Uterus (tissue), 4 donors: ENCODE data around the gene SOX1. TPM values are rescaled to one million over a fixed set of nuclear protein-coding genes. Genes with fewer than 3 reads are reported as not detected.

ENCODE experiments used
- DNase-seq, 2 donors: peaks; one replicate each; pipeline ENCODE4 v3.0.0-alpha.2; 2019 to 2020
- H3K27ac ChIP-seq, 2 donors: fragments of 200-600 bp; sonication (generic); 1 replicate in 1 of 2; 2 replicates in 1 of 2; pipeline ENCODE4 v1.5.1; 2016 to 2018
- H3K27me3 ChIP-seq, 2 donors: fragments of 200-600 bp; sonication (generic); one replicate each; pipeline ENCODE4 v1.5.1; 2018 to 2019; ENCODE audit warnings: control low read depth in 1 of 2
- H3K36me3 ChIP-seq, 2 donors: fragments of 200-600 bp; sonication (generic); one replicate each; pipeline ENCODE4 v1.5.1; 2019; ENCODE audit warnings: control low read depth in 1 of 2
- H3K4me1 ChIP-seq, 2 donors: fragments of 200-600 bp; sonication (generic); one replicate each; pipeline ENCODE4 v1.5.1; 2018 to 2019; ENCODE audit warnings: control low read depth in 1 of 2
- H3K4me3 ChIP-seq, 2 donors: fragments of 200-600 bp; sonication (generic); 1 replicate in 1 of 2; 2 replicates in 1 of 2; pipeline ENCODE4 v1.5.1; 2018 to 2019; ENCODE audit warnings: mild to moderate bottlenecking in 1 of 2
- H3K9me3 ChIP-seq, 2 donors: fragments of 200-600 bp; sonication (generic); one replicate each; pipeline ENCODE4 v1.5.1; 2019; ENCODE audit warnings: control low read depth in 1 of 2
- CTCF ChIP-seq, 4 experiments: fragments of 200-600 bp in 2 of 4; fragments of 450-650 bp in 2 of 4; sonication (generic) in 2 of 4; IDR thresholded peaks; one replicate each; pipeline ENCODE4 v1.5.1; 2016 to 2019; ENCODE audit warnings: antibody characterized with exemption in 4 of 4, mild to moderate bottlenecking in 2 of 4, moderate library complexity in 1 of 4
- POLR2A ChIP-seq, 2 donors: fragments of 450-650 bp; IDR thresholded peaks; one replicate each; pipeline ENCODE4 v1.6.1; 2016; ENCODE audit warnings: antibody characterized with exemption in 2 of 2, mild to moderate bottlenecking in 1 of 2, moderate library complexity in 1 of 2
- intact Hi-C: fragments of 100-400 bp; cut with DNase I; formaldehyde crosslinking; loops from one replicate; pipeline ENCODE4 v1.15.1; 2023; ENCODE audit warnings: low total_unique reads
- total RNA-seq, 4 donors: library from RNA; depleted of rRNA in 3 of 4; stranded (reverse); fragments of >200 nt in 3 of 4; gene quantifications; one replicate each; pipeline versions ENCODE4 v1.1.0 to v1.2.4, GENCODE V29; 2014 to 2023
- donor health status: DM: yes; HTN: yes; CAD: no.

The SOX1 gene
- total RNA-seq, 4 donors from 2014 or later, result not detected

- H3K4me3 ChIP-seq, result no peak overlapping the region
- H3K36me3 ChIP-seq, result no peaks in the 10 kb centered on the region
- intact Hi-C loops, result no loop called here
- no peak for DNase-seq
- H3K9me3 ChIP-seq, result no peaks in the 10 kb centered on the region
- peaks cover 0 to 23% of the 10 kb centered on the region in 2 donors for H3K4me1 ChIP-seq
- TF ChIP-seq POLR2A (IDR thresholded peaks at IDR 0.05) (no peak), CTCF (IDR thresholded peaks at IDR 0.05) (no peak)
- H3K27me3 ChIP-seq, result peaks cover 0 to 73% of the 10 kb centered on the region in 2 donors
- no peak overlapping the region for H3K27ac ChIP-seq
Measured at GRCh38 chr13:112071723-112072533, 5.0 kb downstream of the SOX1 start.

DNA sequence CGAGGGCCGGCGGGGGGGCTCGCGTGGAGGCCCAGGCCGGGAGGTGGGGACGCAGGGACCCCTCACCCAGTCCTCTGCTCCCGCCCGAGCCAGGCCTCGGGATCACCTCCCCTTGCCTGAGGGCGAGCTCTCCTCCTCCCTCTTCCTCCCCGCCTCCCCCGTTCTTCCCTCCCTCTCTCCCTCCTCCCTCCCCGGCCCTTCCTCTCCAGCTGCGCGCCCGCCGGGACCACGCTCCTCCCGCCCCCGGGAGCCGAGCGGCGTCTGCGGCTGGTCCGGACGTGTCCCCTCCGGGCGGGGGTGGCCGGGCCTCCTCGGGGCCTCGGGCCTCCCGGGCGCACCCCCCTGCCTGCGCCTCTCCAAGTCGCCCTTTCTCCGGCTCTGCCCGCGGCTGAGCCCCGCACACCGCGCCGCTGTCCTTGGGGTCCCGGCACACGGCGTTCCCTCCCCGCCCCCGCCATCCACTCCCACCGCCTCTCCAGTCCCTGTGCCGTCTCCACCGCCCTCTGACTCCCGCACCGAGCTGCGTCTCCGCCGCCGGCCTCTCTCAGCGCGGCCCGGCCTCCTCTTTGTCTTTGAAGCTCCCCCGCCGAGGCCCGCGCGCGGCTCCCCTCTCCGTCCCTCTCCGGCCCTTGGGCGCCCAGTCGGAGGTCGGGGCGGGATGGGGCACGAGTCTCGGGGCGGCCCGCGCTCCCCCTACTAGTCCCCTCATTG lies 5.7 kb downstream of the SOX1 start:
- intact Hi-C loops, result no loop called here
- H3K4me1 ChIP-seq, result peaks cover 0 to 19% of the 10 kb centered on the region in 2 donors
- H3K27ac ChIP-seq, result no peak overlapping the region
- no peaks in the 10 kb centered on the region for H3K36me3 ChIP-seq
- H3K4me3 ChIP-seq, result no peak overlapping the region
- H3K9me3 ChIP-seq, result no peaks in the 10 kb centered on the region
- TF ChIP-seq CTCF (IDR thresholded peaks at IDR 0.05), result no peak
- TF ChIP-seq POLR2A (IDR thresholded peaks at IDR 0.05), result no peak
- H3K27me3 ChIP-seq, result peaks cover 0 to 81% of the 10 kb centered on the region in 2 donors
- DNase-seq, result no peak

DNA sequence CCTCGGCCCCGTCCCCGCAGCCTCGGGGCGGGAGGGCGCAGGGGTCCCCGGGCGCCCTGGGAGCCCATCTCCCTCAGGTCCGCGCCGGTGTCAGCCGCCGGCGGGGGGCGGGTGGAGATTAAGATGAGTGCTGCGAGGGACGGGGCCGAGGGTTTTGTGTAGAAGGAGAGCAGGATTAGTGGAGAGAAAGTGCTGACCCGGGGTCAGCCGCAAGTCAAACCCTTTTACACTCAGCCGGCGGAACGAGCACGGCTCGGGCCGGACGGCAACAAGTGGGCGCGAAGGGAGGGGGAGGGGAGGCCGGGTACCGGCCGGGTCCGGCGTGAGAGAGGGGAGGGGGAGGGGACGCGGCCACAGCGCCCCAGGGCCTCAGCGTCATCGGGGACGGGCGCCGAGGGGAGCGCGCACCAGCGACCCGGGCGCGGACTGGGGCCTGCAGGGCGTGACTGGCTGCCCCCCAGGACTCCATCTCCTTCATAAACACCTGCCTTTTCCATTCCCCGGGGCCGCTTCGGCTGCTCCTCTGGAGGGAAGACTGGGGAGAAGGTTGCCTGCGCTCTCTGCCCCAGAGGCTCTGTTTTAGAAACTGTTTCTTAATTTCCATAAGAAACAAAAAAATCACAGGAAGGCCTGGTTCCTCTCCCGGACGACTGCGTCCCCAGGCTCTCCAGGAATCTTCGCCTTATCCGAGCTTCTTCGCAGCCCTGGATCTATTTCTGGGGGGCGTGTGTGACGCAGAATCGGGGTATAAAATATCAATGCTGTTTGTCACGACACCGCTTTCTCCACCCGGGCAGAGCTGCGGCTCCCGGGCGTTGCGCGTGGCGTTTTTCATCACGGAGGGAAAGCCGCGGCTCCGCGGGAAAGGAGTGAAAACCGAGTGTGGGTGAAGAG lies 6.5 kb downstream of the SOX1 start:
- DNase-seq, result no peak
- Histone ChIP-seq H3K36me3 (no peaks in the 10 kb centered on the region), H3K4me3 (no peak overlapping the region), H3K9me3 (no peaks in the 10 kb centered on the region), H3K4me1 (peaks cover 0 to 19% of the 10 kb centered on the region in 2 donors), H3K27ac (no peak overlapping the region), H3K27me3 (peaks cover 0 to 89% of the 10 kb centered on the region in 2 donors)
- intact Hi-C loops, result no loop called here
- TF ChIP-seq POLR2A (IDR thresholded peaks at IDR 0.05), result no peak

GRCh38 chr13:112074139-112074865 lies 7.4 kb downstream of the SOX1 start:
- H3K27ac ChIP-seq, result no peak overlapping the region
- intact Hi-C loops, result no loop called here
- TF ChIP-seq CTCF (IDR thresholded peaks at IDR 0.05) (no peak), POLR2A (IDR thresholded peaks at IDR 0.05) (no peak)
- no peak for DNase-seq
- peaks cover 0 to 92% of the 10 kb centered on the region in 2 donors for H3K27me3 ChIP-seq
- no peaks in the 10 kb centered on the region for H3K9me3 ChIP-seq
- peaks cover 0 to 19% of the 10 kb centered on the region in 2 donors for H3K4me1 ChIP-seq
- no peaks in the 10 kb centered on the region for H3K36me3 ChIP-seq
- H3K4me3 ChIP-seq, result no peak overlapping the region

DNA sequence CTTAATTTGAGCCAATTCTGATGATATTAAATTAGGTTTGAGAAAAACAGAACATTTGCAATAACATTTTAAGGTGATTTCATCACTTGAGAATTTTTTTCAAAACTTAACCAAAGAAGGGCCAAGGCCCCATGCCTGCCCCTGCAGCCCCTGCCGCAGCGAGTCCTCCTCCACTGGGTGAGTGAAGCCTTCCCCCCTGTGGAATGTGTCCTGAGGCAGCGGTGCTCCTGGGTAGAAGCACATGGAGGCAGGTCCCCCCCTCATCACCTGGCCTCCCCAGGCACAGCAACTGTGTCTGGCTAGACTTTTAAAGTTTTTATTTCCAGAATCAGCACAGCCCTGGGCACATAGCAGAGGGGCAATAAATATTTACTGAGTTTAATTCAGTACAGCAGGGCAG lies 10.8 kb downstream of the SOX1 start:
- TF ChIP-seq POLR2A (IDR thresholded peaks at IDR 0.05), result no peak
- no peak for TF ChIP-seq CTCF (IDR thresholded peaks at IDR 0.05)
- H3K27ac ChIP-seq, result no peak overlapping the region
- no peaks in the 10 kb centered on the region for H3K9me3 ChIP-seq
- no peak for DNase-seq
- H3K36me3 ChIP-seq, result no peaks in the 10 kb centered on the region
- intact Hi-C loops, result no loop called here
- H3K4me3 ChIP-seq, result no peak overlapping the region
- H3K4me1 ChIP-seq, result peaks cover 0 to 12% of the 10 kb centered on the region in 2 donors
- peaks cover 0 to 69% of the 10 kb centered on the region in 2 donors for H3K27me3 ChIP-seq
